ENCODE data around the gene MYO15A. TPM values are rescaled to one million over a fixed set of nuclear protein-coding genes. Genes with fewer than 3 reads are reported as not detected.

MYO15A gene
- total and polyA plus RNA-seq, 2 of the 4 experiments (the other 2 are of a cell fraction) = 0.18 to 1.1 TPM

- peaks cover 39% of the 10 kb centered on the region for H3K9me1 ChIP-seq (ENCODE audit: insufficient read depth, low read length)
- WGBS, 2 experiments (ENCODE audit: extremely low coverage in 2 of 2, insufficient read length in 1 of 2) = 83% methylated on average over 1 of the region's 3 CpGs; no CpG with 5 or more reads in 1 of the 2 experiments
- no peaks in the 10 kb centered on the region for H3K27me3 ChIP-seq (ENCODE audit: control insufficient read depth, insufficient read depth, low read length)
- peaks cover 91% of the 10 kb centered on the region for H4K20me1 ChIP-seq (ENCODE audit: insufficient read depth, low read length)
- DNase-seq (no peak), ATAC-seq (ENCODE audit: low read depth) (no peak)
- H2BK5ac ChIP-seq (ENCODE audit: low read depth, low read length, poor library complexity, severe bottlenecking) = no peak overlapping the region
- CTCF ChIA-PET = no interaction called here
- TF ChIP-seq POLR2A (IDR thresholded peaks at IDR 0.05; ENCODE audit: low read depth, low read length) (no peak), RFX5 (IDR thresholded peaks at IDR 0.05; ENCODE audit: low read depth, low read length) (no peak), MAZ (IDR thresholded peaks at IDR 0.05; ENCODE audit: borderline replicate concordance, low read depth, low read length) (no peak), FOS (IDR thresholded peaks at IDR 0.05; ENCODE audit: low read depth, low read length) (no peak), CEBPB (IDR thresholded peaks at IDR 0.05; ENCODE audit: low read depth, low read length) (no peak), CTCF (conservative IDR thresholded peaks at IDR 0.05; ENCODE audit: low read depth, low read length) (no peak), ELK1 (IDR thresholded peaks at IDR 0.05; ENCODE audit: borderline replicate concordance, low read depth, low read length) (no peak), SMC3 (IDR thresholded peaks at IDR 0.05; ENCODE audit: low read depth, low read length) (no peak), MXI1 (IDR thresholded peaks at IDR 0.05; ENCODE audit: borderline replicate concordance, low read depth, low read length) (no peak), BHLHE40 (IDR thresholded peaks at IDR 0.05; ENCODE audit: low read depth, low read length) (no peak), CHD1 (IDR thresholded peaks at IDR 0.05; ENCODE audit: low read depth, low read length) (no peak), NFE2L2 (IDR thresholded peaks at IDR 0.05; ENCODE audit: low read depth, low read length) (no peak), MAFK (IDR thresholded peaks at IDR 0.05; ENCODE audit: low read depth, low read length) (no peak), RCOR1 (IDR thresholded peaks at IDR 0.05; ENCODE audit: insufficient replicate concordance, low read length) (no peak), RAD21 (IDR thresholded peaks at IDR 0.05; ENCODE audit: low read length) (no peak), USF2 (IDR thresholded peaks at IDR 0.05; ENCODE audit: low read depth, low read length) (no peak)
- no peak overlapping the region; the same call in 1 of the 2 replicates for H3K4me2 ChIP-seq (ENCODE audit: low read depth, low read length)
- peaks cover 45% of the 10 kb centered on the region for H3K36me3 ChIP-seq (ENCODE audit: control insufficient read depth, insufficient read depth, low read length)
- H3K56ac ChIP-seq (ENCODE audit: extremely low read depth, insufficient read depth, low read length) = no peak overlapping the region
- H4K5ac ChIP-seq (ENCODE audit: low read depth, low read length) = no peak overlapping the region
- in situ Hi-C loops (cut with MboI; ENCODE audit: low sequenced_read_pairs) (no loop called here), dilution Hi-C loops (cut with HindIII; ENCODE audit: low sequenced_read_pairs, unreplicated experiment) (no loop called here), intact Hi-C loops (cut with micrococcal nuclease) (no loop called here)
- peaks cover 30% of the 10 kb centered on the region for H3K4me1 ChIP-seq (ENCODE audit: control insufficient read depth, insufficient read depth, low read length)
- no peak overlapping the region for H3K4me3 ChIP-seq (ENCODE audit: insufficient read depth, low read depth, low read length)
- no peak overlapping the region for H3K18ac ChIP-seq (ENCODE audit: low read depth, low read length)
- POLR2A ChIA-PET (ENCODE audit: unreplicated experiment) = no interaction called here
- no peak overlapping the region for H4K8ac ChIP-seq (ENCODE audit: low read depth in 2 of 2, low read length in 2 of 2)
- H4K91ac ChIP-seq (ENCODE audit: insufficient read depth, low read depth, low read length) = no peak overlapping the region
- BruUV-seq (replicated peaks) = no TSS peak
- H3K9me3 ChIP-seq (ENCODE audit: control insufficient read depth, insufficient read depth, low read length) = no peaks in the 10 kb centered on the region
- H2AK5ac ChIP-seq (ENCODE audit: low read depth, low read length) = no peak overlapping the region
- H3K14ac ChIP-seq (replicated peaks; ENCODE audit: low read depth, low read length) = no peak overlapping the region; the same call in 1 of the 2 replicates
- H2BK120ac ChIP-seq (ENCODE audit: low read depth, low read length) = no peak overlapping the region
- no peak overlapping the region for H2AK9ac ChIP-seq (replicated peaks; ENCODE audit: low read depth, low read length, poor library complexity)
- H2BK20ac ChIP-seq (ENCODE audit: low read depth, low read length) = no peak overlapping the region
- no peak overlapping the region for H2BK15ac ChIP-seq (ENCODE audit: low read depth, low read length)
- H3K23ac ChIP-seq (ENCODE audit: low read depth, low read length) = no peak overlapping the region
- H3K79me1 ChIP-seq (ENCODE audit: low read depth in 1 of 2, low read length in 2 of 2) = peaks cover 29 to 85% of the 10 kb centered on the region in 2 experiments
- H2AFZ ChIP-seq (replicated peaks; ENCODE audit: low read length, poor library complexity) = no peak overlapping the region
- H3K4ac ChIP-seq (ENCODE audit: low read depth, low read length) = no peak overlapping the region
- no peak overlapping the region for H3K9ac ChIP-seq (ENCODE audit: low read depth, low read length)
- no peak overlapping the region for H3K27ac ChIP-seq (ENCODE audit: insufficient read depth, low read length)
Observed at GRCh38 chr17:18191236-18191667, 82.7 kb downstream of the MYO15A start.
